Tibial nerve (tissue), 4 donors: ENCODE results near the gene COX7B.

ENCODE experiments used
- EP300 ChIP-seq, 2 donors: sonication (generic); formaldehyde crosslinking; IDR thresholded peaks; one replicate each; pipeline ENCODE4 v1.6.1; 2017; ENCODE audit warnings: antibody characterized with exemption in 2 of 2, mild to moderate bottlenecking in 1 of 2
- POLR2A ChIP-seq, 2 donors: fragments of 450-650 bp; IDR thresholded peaks; one replicate each; pipeline ENCODE4 v1.6.1; 2017; ENCODE audit warnings: antibody characterized with exemption in 2 of 2, mild to moderate bottlenecking in 2 of 2, moderate library complexity in 2 of 2
- TF ChIP-seq, protein P1 (sequence below), 5 experiments: fragments of 200-600 bp in 3 of 5; fragments of 450-650 bp in 2 of 5; sonication (generic) in 3 of 5; IDR thresholded peaks; one replicate each; pipeline ENCODE4 v1.5.1; 2016 to 2019; ENCODE audit warnings: antibody characterized with exemption in 5 of 5, mild to moderate bottlenecking in 3 of 5, moderate library complexity in 2 of 5

DNA sequence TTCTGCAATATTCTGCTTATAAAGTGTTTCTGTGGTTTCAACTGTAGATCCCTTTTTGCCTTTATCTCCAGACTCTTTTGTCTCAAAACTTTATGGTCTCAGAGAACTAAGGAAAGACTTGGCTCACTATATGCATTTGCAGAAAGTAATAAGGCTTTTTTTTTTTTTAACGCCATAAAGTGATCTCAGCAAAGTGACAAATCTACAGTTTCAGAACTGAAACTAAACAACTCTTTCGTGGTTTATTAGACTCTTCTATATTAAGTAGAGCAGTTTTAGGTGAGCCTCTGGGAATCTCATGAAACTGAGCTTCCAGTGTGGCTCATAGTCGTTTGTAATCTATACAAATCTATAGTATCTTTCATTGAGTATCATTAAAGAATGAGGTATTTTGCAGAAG is 26.5 kb downstream of the COX7B start:
- TF ChIP-seq, protein P1, sequence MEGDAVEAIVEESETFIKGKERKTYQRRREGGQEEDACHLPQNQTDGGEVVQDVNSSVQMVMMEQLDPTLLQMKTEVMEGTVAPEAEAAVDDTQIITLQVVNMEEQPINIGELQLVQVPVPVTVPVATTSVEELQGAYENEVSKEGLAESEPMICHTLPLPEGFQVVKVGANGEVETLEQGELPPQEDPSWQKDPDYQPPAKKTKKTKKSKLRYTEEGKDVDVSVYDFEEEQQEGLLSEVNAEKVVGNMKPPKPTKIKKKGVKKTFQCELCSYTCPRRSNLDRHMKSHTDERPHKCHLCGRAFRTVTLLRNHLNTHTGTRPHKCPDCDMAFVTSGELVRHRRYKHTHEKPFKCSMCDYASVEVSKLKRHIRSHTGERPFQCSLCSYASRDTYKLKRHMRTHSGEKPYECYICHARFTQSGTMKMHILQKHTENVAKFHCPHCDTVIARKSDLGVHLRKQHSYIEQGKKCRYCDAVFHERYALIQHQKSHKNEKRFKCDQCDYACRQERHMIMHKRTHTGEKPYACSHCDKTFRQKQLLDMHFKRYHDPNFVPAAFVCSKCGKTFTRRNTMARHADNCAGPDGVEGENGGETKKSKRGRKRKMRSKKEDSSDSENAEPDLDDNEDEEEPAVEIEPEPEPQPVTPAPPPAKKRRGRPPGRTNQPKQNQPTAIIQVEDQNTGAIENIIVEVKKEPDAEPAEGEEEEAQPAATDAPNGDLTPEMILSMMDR (IDR thresholded peaks at IDR 0.05), result no peak
- TF ChIP-seq POLR2A (IDR thresholded peaks at IDR 0.05) (no peak), EP300 (IDR thresholded peaks at IDR 0.05) (no peak)
